SJCRH30 (cell line): ENCODE data around the gene ADARB2. TPM values are rescaled to one million over a fixed set of nuclear protein-coding genes. Genes with fewer than 3 reads are reported as not detected.

Source experiments
- DNase-seq, 2 experiments: peaks; one replicate each; pipeline ENCODE4 v3.0.0-alpha.2; 2015 to 2020
- H3K27ac ChIP-seq: fragments of 250-450 bp; sonication (Bioruptor Pico); 2 replicates; pipeline ENCODE4 v1.5.1; 2020; ENCODE audit warnings: mild to moderate bottlenecking, moderate library complexity
- H3K27me3 ChIP-seq: fragments of 250-450 bp; sonication (Bioruptor Pico); 2 replicates; pipeline ENCODE4 v1.5.1; 2020; ENCODE audit warnings: mild to moderate bottlenecking, moderate library complexity
- H3K36me3 ChIP-seq: fragments of 250-450 bp; sonication (Bioruptor Pico); 2 replicates; pipeline ENCODE4 v1.5.1; 2020; ENCODE audit warnings: mild to moderate bottlenecking, moderate library complexity
- H3K4me1 ChIP-seq: fragments of 250-450 bp; sonication (Bioruptor Pico); 2 replicates; pipeline ENCODE4 v1.5.1; 2020; ENCODE audit warnings: mild to moderate bottlenecking, moderate library complexity
- H3K4me3 ChIP-seq: fragments of 250-450 bp; sonication (Bioruptor Pico); 2 replicates; pipeline ENCODE4 v1.5.1; 2020; ENCODE audit warnings: mild to moderate bottlenecking, moderate library complexity
- H3K9me3 ChIP-seq: fragments of 250-450 bp; sonication (Bioruptor Pico); replicated peaks from 2 replicates; pipeline ENCODE4 v1.5.1; 2020; ENCODE audit warnings: mild to moderate bottlenecking, moderate library complexity
- total RNA-seq: library from RNA; depleted of rRNA; stranded (reverse); fragments of >200 nt; shearing (Covaris generic); gene quantifications from 2 replicates; pipeline ENCODE4 v1.2.3, GENCODE V29; 2014

ADARB2 gene
- total RNA-seq, 1 experiment from 2014 or later: not detected

- Histone ChIP-seq H3K4me1 (no peaks in the 10 kb centered on the region), H3K36me3 (no peaks in the 10 kb centered on the region), H3K27ac (no peak overlapping the region), H3K9me3 (no peaks in the 10 kb centered on the region), H3K4me3 (no peak overlapping the region), H3K27me3 (no peaks in the 10 kb centered on the region)
- no peak for DNase-seq
These were observed 71.2 kb downstream of the ADARB2 start for GRCh38 chr10:1666147-1666546.

GRCh38 chr10:1665681-1666080 lies 71.6 kb downstream of the ADARB2 start:
- Histone ChIP-seq H3K27ac (no peak overlapping the region), H3K9me3 (no peaks in the 10 kb centered on the region), H3K36me3 (no peaks in the 10 kb centered on the region), H3K4me3 (no peak overlapping the region), H3K27me3 (no peaks in the 10 kb centered on the region), H3K4me1 (no peaks in the 10 kb centered on the region)
- no peak for DNase-seq

- Histone ChIP-seq H3K27me3 (no peaks in the 10 kb centered on the region), H3K27ac (no peak overlapping the region), H3K4me1 (no peaks in the 10 kb centered on the region), H3K36me3 (no peaks in the 10 kb centered on the region), H3K9me3 (no peaks in the 10 kb centered on the region), H3K4me3 (no peak overlapping the region)
- DNase-seq: no peak
These were observed 72.2 kb downstream of the ADARB2 start for GRCh38 chr10:1665021-1665661.

GRCh38 chr10:1664333-1664964 lies 72.9 kb downstream of the ADARB2 start:
- Histone ChIP-seq H3K4me3 (no peak overlapping the region), H3K4me1 (no peaks in the 10 kb centered on the region), H3K27me3 (no peaks in the 10 kb centered on the region), H3K36me3 (no peaks in the 10 kb centered on the region), H3K9me3 (no peaks in the 10 kb centered on the region), H3K27ac (no peak overlapping the region)
- DNase-seq: no peak

GRCh38 chr10:1663226-1663625 lies 74.1 kb downstream of the ADARB2 start:
- Histone ChIP-seq H3K4me1 (no peaks in the 10 kb centered on the region), H3K27me3 (no peaks in the 10 kb centered on the region)
- no peak for DNase-seq

GRCh38 chr10:1662438-1663025 lies 74.8 kb downstream of the ADARB2 start:
- no peak overlapping the region for H3K27ac ChIP-seq
- H3K36me3 ChIP-seq: no peaks in the 10 kb centered on the region
- H3K4me3 ChIP-seq: no peak overlapping the region
- no peaks in the 10 kb centered on the region for H3K9me3 ChIP-seq
- no peaks in the 10 kb centered on the region for H3K27me3 ChIP-seq
- no peak for DNase-seq
- H3K4me1 ChIP-seq: no peaks in the 10 kb centered on the region

More at GRCh38 chr10:1663226-1663625, 74.1 kb downstream of the ADARB2 start:
- Histone ChIP-seq H3K9me3 (no peaks in the 10 kb centered on the region), H3K36me3 (no peaks in the 10 kb centered on the region), H3K27ac (no peak overlapping the region), H3K4me3 (no peak overlapping the region)

GRCh38 chr10:1661859-1662437 lies 75.4 kb downstream of the ADARB2 start:
- Histone ChIP-seq H3K36me3 (no peaks in the 10 kb centered on the region), H3K27ac (no peak overlapping the region), H3K4me1 (no peaks in the 10 kb centered on the region), H3K9me3 (no peaks in the 10 kb centered on the region), H3K4me3 (no peak overlapping the region), H3K27me3 (no peaks in the 10 kb centered on the region)
- DNase-seq: no peak

GRCh38 chr10:1661416-1661815 lies 75.9 kb downstream of the ADARB2 start:
- Histone ChIP-seq H3K4me1 (no peaks in the 10 kb centered on the region), H3K27ac (no peak overlapping the region), H3K4me3 (no peak overlapping the region), H3K27me3 (no peaks in the 10 kb centered on the region), H3K9me3 (no peaks in the 10 kb centered on the region), H3K36me3 (no peaks in the 10 kb centered on the region)
- no peak for DNase-seq

- Histone ChIP-seq H3K4me1 (no peaks in the 10 kb centered on the region), H3K4me3 (no peak overlapping the region), H3K27me3 (no peaks in the 10 kb centered on the region), H3K36me3 (no peaks in the 10 kb centered on the region), H3K9me3 (no peaks in the 10 kb centered on the region), H3K27ac (no peak overlapping the region)
- DNase-seq: no peak
These were observed 76.5 kb downstream of the ADARB2 start for GRCh38 chr10:1660815-1661214.

- Histone ChIP-seq H3K4me3 (no peak overlapping the region), H3K36me3 (no peaks in the 10 kb centered on the region), H3K27ac (no peak overlapping the region), H3K4me1 (no peaks in the 10 kb centered on the region), H3K27me3 (no peaks in the 10 kb centered on the region), H3K9me3 (no peaks in the 10 kb centered on the region)
- DNase-seq: no peak
These were observed 76.9 kb downstream of the ADARB2 start for GRCh38 chr10:1660386-1660785.

- DNase-seq: no peak
- Histone ChIP-seq H3K36me3 (no peaks in the 10 kb centered on the region), H3K4me3 (no peak overlapping the region), H3K27me3 (no peaks in the 10 kb centered on the region), H3K9me3 (no peaks in the 10 kb centered on the region), H3K4me1 (no peaks in the 10 kb centered on the region), H3K27ac (no peak overlapping the region)
These were observed 78.0 kb downstream of the ADARB2 start for GRCh38 chr10:1659221-1659791.

GRCh38 chr10:1658658-1659057 lies 78.7 kb downstream of the ADARB2 start:
- no peak for DNase-seq
- Histone ChIP-seq H3K4me1 (no peaks in the 10 kb centered on the region), H3K9me3 (no peaks in the 10 kb centered on the region), H3K27ac (no peak overlapping the region), H3K4me3 (no peak overlapping the region), H3K36me3 (no peaks in the 10 kb centered on the region), H3K27me3 (no peaks in the 10 kb centered on the region)

GRCh38 chr10:1657479-1657878 lies 79.8 kb downstream of the ADARB2 start:
- H3K27ac ChIP-seq: no peak overlapping the region
- DNase-seq: no peak
- H3K4me1 ChIP-seq: no peaks in the 10 kb centered on the region
- H3K4me3 ChIP-seq: no peak overlapping the region
- H3K27me3 ChIP-seq: no peaks in the 10 kb centered on the region
- H3K9me3 ChIP-seq: no peaks in the 10 kb centered on the region
- H3K36me3 ChIP-seq: no peaks in the 10 kb centered on the region

- Histone ChIP-seq H3K4me1 (no peaks in the 10 kb centered on the region), H3K4me3 (no peak overlapping the region), H3K27ac (no peak overlapping the region), H3K9me3 (no peaks in the 10 kb centered on the region), H3K36me3 (no peaks in the 10 kb centered on the region), H3K27me3 (no peaks in the 10 kb centered on the region)
- no peak for DNase-seq
These were observed 82.0 kb downstream of the ADARB2 start for GRCh38 chr10:1655367-1655766.

- Histone ChIP-seq H3K4me1 (no peaks in the 10 kb centered on the region), H3K27ac (no peak overlapping the region), H3K36me3 (no peaks in the 10 kb centered on the region), H3K4me3 (no peak overlapping the region), H3K27me3 (no peaks in the 10 kb centered on the region), H3K9me3 (no peaks in the 10 kb centered on the region)
- no peak for DNase-seq
These were observed 82.4 kb downstream of the ADARB2 start for GRCh38 chr10:1654811-1655356.
